HepG2 (cell line): ENCODE results near the gene CECR2. TPM values are rescaled to one million over a fixed set of nuclear protein-coding genes. Genes with fewer than 3 reads are reported as not detected.

ENCODE experiments used
- ATAC-seq: fragments of 200-7000 bp; cut with Tn5 transposase; 3 replicates; pipeline ENCODE4 v1.9.1; 2020; ENCODE audit warnings: mild to moderate bottlenecking, moderate library complexity
- BruUV-seq: library from RNA; stranded (reverse); fragments of 400-500 nt; replicated peaks from 2 replicates; lab custom pipeline; 2021; lab: Mats Ljungman, UMichigan
- CTCF ChIA-PET: fragments of 300-600 bp; formaldehyde crosslinking; extraction: SDS; loops from one replicate; lab custom pipeline; 2021; ENCODE audit warnings: low total read pairs, inconsistent platforms, low intra/inter-chr PET ratio; lab: Yijun Ruan, JAX
- POLR2A ChIA-PET: fragments of 350-600 bp; sonication (Branson Sonifier 250); formaldehyde crosslinking; loops from one replicate; lab custom pipeline; 2020; ENCODE audit warnings: antibody characterized with exemption, inconsistent platforms; lab: Yijun Ruan, JAX
- DNase-seq: peaks from one replicate; pipeline ENCODE4 v3.0.0-alpha.2; 2015; ENCODE audit warnings: low spot score
- FAIRE-seq: peaks from 3 replicates; lab custom pipeline; 2011; peaks lifted over from hg19 to GRCh38; lab: Jason Lieb, UNC
- H2AFZ ChIP-seq: one replicate; pipeline ENCODE4 v1.6.1; 2011; ENCODE audit warnings: low read length, inconsistent platforms
- H3K27ac ChIP-seq: fragments of 300-600 bp; 3 replicates; pipeline ENCODE4 v1.8.0; 2011; ENCODE audit warnings: mixed run types, mild to moderate bottlenecking, mixed read lengths, low read length, inconsistent platforms; ENCODE audit not compliant: insufficient read depth; ENCODE audit errors: extremely low read length
- H3K27me3 ChIP-seq, 2 experiments: fragments of 200-600 bp in 1 of 2; 2 replicates in 1 of 2; 3 replicates in 1 of 2; pipeline versions ENCODE4 v1.6.0 to v1.8.0; 2011; ENCODE audit warnings: low read length in 2 of 2, mild to moderate bottlenecking in 2 of 2, moderate library complexity in 2 of 2, inconsistent platforms in 1 of 2; ENCODE audit not compliant: insufficient read depth in 2 of 2, control insufficient read depth in 1 of 2
- H3K36me3 ChIP-seq, 2 experiments: fragments of 200-600 bp in 1 of 2; replicated peaks in 1 of 2; 2 replicates in 1 of 2; 3 replicates in 1 of 2; pipeline versions ENCODE4 v1.5.1 to v1.8.0; 2011; ENCODE audit warnings: low read length in 2 of 2, inconsistent platforms in 1 of 2; ENCODE audit not compliant: insufficient read depth in 2 of 2, control insufficient read depth in 1 of 2
- H3K4me1 ChIP-seq: 2 replicates; pipeline ENCODE4 v1.5.1; 2012; ENCODE audit warnings: low read length, inconsistent platforms; ENCODE audit not compliant: insufficient read depth
- H3K4me2 ChIP-seq: 2 replicates; pipeline ENCODE4 v1.6.0; 2011; ENCODE audit warnings: low read depth, low read length, inconsistent platforms
- H3K4me3 ChIP-seq, 3 experiments: fragments of 200-600 bp in 1 of 3; sonication (generic), shearing (Covaris generic) in 1 of 3; replicated peaks in 1 of 3; 2 replicates each; pipeline ENCODE4 v1.5.1; 2011 to 2016; ENCODE audit warnings: low read length in 3 of 3, inconsistent platforms in 2 of 3, low read depth in 2 of 3, mild to moderate bottlenecking in 2 of 3, control low read depth in 1 of 3, mixed read lengths in 1 of 3; ENCODE audit not compliant: insufficient read depth in 1 of 3
- H3K79me2 ChIP-seq: one replicate; pipeline ENCODE4 v1.6.1; 2011; ENCODE audit warnings: low read length, inconsistent platforms; ENCODE audit not compliant: insufficient read depth
- H3K9ac ChIP-seq: 2 replicates; pipeline ENCODE4 v1.6.0; 2011; ENCODE audit warnings: mild to moderate bottlenecking, low read depth, low read length, inconsistent platforms; ENCODE audit not compliant: insufficient read depth
- H3K9me3 ChIP-seq: 2 replicates; pipeline ENCODE4 v1.5.1; 2012; ENCODE audit warnings: mild to moderate bottlenecking, low read length
- H4K20me1 ChIP-seq: 2 replicates; pipeline ENCODE4 v1.6.0; 2011; ENCODE audit warnings: inconsistent platforms, mild to moderate bottlenecking, low read length, moderate library complexity; ENCODE audit not compliant: insufficient read depth
- ADNP ChIP-seq: sonication (generic); formaldehyde crosslinking; IDR thresholded peaks from 2 replicates; pipeline ENCODE4 v1.4.0; 2020; ENCODE audit warnings: missing genetic modification reagents
- HOXA9 ChIP-seq: sonication (generic); formaldehyde crosslinking; IDR thresholded peaks from 2 replicates; pipeline ENCODE4 v1.8.1; 2022; ENCODE audit warnings: missing genetic modification reagents, mild to moderate bottlenecking, moderate library complexity, borderline replicate concordance
- MTA1 ChIP-seq: sonication (generic); formaldehyde crosslinking; IDR thresholded peaks from 2 replicates; pipeline ENCODE4 v1.4.0; 2020; ENCODE audit warnings: missing genetic modification reagents, mild to moderate bottlenecking, borderline replicate concordance
- SOX5 ChIP-seq: IDR thresholded peaks from 2 replicates; pipeline ENCODE4 v1.6.1; 2016; ENCODE audit warnings: borderline replicate concordance
- ZBTB7A ChIP-seq: sonication (generic); formaldehyde crosslinking; IDR thresholded peaks from 2 replicates; pipeline ENCODE4 v1.8.0; 2022; ENCODE audit warnings: mild to moderate bottlenecking, missing genetic modification reagents
- ZNF20 ChIP-seq: sonication (generic); formaldehyde crosslinking; IDR thresholded peaks from 2 replicates; pipeline ENCODE4 v1.4.0; 2020; ENCODE audit warnings: mild to moderate bottlenecking, moderate library complexity, missing genetic modification reagents
- ZNF317 ChIP-seq: sonication (generic); formaldehyde crosslinking; IDR thresholded peaks from 2 replicates; pipeline ENCODE4 v1.5.0; 2020; ENCODE audit warnings: mild to moderate bottlenecking, missing genetic modification reagents
- ZNF329 ChIP-seq: sonication (generic); formaldehyde crosslinking; IDR thresholded peaks from 2 replicates; pipeline ENCODE4 v1.9.0; 2021; ENCODE audit warnings: low read depth, mild to moderate bottlenecking, missing genetic modification reagents
- ZNF441 ChIP-seq: sonication (generic); formaldehyde crosslinking; IDR thresholded peaks from 2 replicates; pipeline ENCODE4 v1.7.0; 2021; ENCODE audit warnings: missing genetic modification reagents, borderline replicate concordance
- ZNF556 ChIP-seq: sonication (generic); formaldehyde crosslinking; IDR thresholded peaks from 2 replicates; pipeline ENCODE4 v1.4.0; 2020; ENCODE audit warnings: mild to moderate bottlenecking, missing genetic modification reagents, borderline replicate concordance
- WGBS: methylation state at CpG from one replicate; pipeline ENCODE4 v1.1.6; 2017; ENCODE audit warnings: low lambda C conversion rate; 5-methylcytosine and 5-hydroxymethylcytosine counted together
- in situ Hi-C: cut with HindIII; loops from 2 replicates; pipeline ENCODE4 v1.10.0; 2017; ENCODE audit warnings: low pct_unique_long_range_greater_than_20kb; ENCODE audit not compliant: extremely low pct_ligation_motif_present
- intact Hi-C: fragments of 100-400 bp; cut with micrococcal nuclease; formaldehyde crosslinking; loops from one replicate; pipeline ENCODE4 v1.10.0; 2022; ENCODE audit not compliant: unreplicated experiment
- polyA plus RNA-seq, 8 experiments: library from polyadenylated mRNA; depleted of rRNA in 3 of 8; stranded (reverse) in 7 of 8; unstranded in 1 of 8; fragments of >200 nt; fragmentation: Illumina TruSeq in 4 of 8; extraction: Trizol in 4 of 8; gene quantifications; 2 replicates each; pipeline versions ENCODE4 v1.2.1 to v1.2.3, GENCODE V29; 2011 to 2016; ENCODE audit warnings: low read depth in 4 of 8, missing spikeins in 1 of 8, mixed read lengths in 1 of 8; ENCODE audit not compliant: insufficient read depth in 1 of 8
- total RNA-seq, 5 experiments: library from RNA; depleted of rRNA; stranded (reverse); fragments of >200 nt; fragmentation: Illumina TruSeq; extraction: Trizol; gene quantifications; 2 replicates each; pipeline ENCODE4 v1.2.3, GENCODE V29; 2016; ENCODE audit warnings: low read depth in 1 of 5
- TF ChIP-seq, protein P1 (sequence below): IDR thresholded peaks from 2 replicates; pipeline ENCODE4 v1.6.1; 2016
- TF ChIP-seq, protein P2 (sequence below): sonication (generic); formaldehyde crosslinking; IDR thresholded peaks from 2 replicates; pipeline ENCODE4 v1.4.0; 2020; ENCODE audit warnings: mild to moderate bottlenecking, missing genetic modification reagents
- TF ChIP-seq, protein P3 (sequence below): sonication (generic); formaldehyde crosslinking; IDR thresholded peaks from 2 replicates; pipeline ENCODE4 v1.8.0; 2022; ENCODE audit warnings: missing genetic modification reagents, mild to moderate bottlenecking, moderate library complexity, borderline replicate concordance
- TF ChIP-seq, protein P4 (sequence below): sonication (generic); formaldehyde crosslinking; IDR thresholded peaks from 2 replicates; pipeline ENCODE4 v1.9.0; 2021; ENCODE audit warnings: missing genetic modification reagents, mild to moderate bottlenecking, borderline replicate concordance
- TF ChIP-seq, protein P5 (sequence below): sonication (generic); formaldehyde crosslinking; IDR thresholded peaks from 2 replicates; pipeline ENCODE4 v1.8.0; 2022; ENCODE audit warnings: mild to moderate bottlenecking, missing genetic modification reagents

Gene CECR2
- total and polyA plus RNA-seq, 2 of the 13 experiments (the other 11 are each of a cell fraction or from before 2014, with no cell fraction given): not detected

DNA sequence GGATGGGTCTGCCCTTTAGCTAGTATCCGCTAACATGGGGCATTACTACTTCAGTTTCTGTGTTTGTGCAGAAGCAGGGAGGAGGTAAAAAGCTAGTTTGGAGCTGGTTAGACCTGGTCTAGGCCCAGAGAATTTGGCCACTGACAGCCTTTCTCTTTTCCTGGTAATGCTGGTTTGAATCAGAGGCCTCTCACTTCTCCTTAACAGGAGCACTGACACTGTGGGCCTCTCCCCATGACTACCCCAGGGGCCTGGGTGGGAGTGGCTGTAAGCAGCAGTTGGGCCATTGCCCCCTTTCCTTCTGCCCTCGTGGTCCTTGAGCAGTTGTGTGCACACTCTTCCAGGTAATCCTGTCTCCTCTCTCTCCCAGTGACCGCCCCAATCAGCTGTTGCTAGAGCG is 185.6 kb downstream of the CECR2 start:
- POLR2A ChIA-PET: no interaction called here
- no TSS peak for BruUV-seq

More for the DNA sequence above, 185.6 kb downstream of the CECR2 start:
- H3K4me2 ChIP-seq: no peak overlapping the region
- CTCF ChIA-PET: no interaction called here
- TF ChIP-seq, protein P1, sequence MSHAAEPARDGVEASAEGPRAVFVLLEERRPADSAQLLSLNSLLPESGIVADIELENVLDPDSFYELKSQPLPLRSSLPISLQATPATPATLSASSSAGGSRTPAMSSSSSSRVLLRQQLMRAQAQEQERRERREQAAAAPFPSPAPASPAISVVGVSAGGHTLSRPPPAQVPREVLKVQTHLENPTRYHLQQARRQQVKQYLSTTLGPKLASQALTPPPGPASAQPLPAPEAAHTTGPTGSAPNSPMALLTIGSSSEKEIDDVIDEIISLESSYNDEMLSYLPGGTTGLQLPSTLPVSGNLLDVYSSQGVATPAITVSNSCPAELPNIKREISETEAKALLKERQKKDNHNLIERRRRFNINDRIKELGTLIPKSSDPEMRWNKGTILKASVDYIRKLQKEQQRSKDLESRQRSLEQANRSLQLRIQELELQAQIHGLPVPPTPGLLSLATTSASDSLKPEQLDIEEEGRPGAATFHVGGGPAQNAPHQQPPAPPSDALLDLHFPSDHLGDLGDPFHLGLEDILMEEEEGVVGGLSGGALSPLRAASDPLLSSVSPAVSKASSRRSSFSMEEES (CRISPR knock-in tag): no peak
- TF ChIP-seq ADNP (CRISPR knock-in tag): no peak
- TF ChIP-seq SOX5: no peak
- TF ChIP-seq, protein P2, sequence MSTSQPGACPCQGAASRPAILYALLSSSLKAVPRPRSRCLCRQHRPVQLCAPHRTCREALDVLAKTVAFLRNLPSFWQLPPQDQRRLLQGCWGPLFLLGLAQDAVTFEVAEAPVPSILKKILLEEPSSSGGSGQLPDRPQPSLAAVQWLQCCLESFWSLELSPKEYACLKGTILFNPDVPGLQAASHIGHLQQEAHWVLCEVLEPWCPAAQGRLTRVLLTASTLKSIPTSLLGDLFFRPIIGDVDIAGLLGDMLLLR (CRISPR knock-in tag): no peak
- TF ChIP-seq ZBTB7A (CRISPR knock-in tag): no peak
- no peak for TF ChIP-seq ZNF20 (CRISPR knock-in tag)
- TF ChIP-seq ZNF441 (CRISPR knock-in tag): no peak
- TF ChIP-seq ZNF317 (CRISPR knock-in tag): no peak
- TF ChIP-seq, protein P3, sequence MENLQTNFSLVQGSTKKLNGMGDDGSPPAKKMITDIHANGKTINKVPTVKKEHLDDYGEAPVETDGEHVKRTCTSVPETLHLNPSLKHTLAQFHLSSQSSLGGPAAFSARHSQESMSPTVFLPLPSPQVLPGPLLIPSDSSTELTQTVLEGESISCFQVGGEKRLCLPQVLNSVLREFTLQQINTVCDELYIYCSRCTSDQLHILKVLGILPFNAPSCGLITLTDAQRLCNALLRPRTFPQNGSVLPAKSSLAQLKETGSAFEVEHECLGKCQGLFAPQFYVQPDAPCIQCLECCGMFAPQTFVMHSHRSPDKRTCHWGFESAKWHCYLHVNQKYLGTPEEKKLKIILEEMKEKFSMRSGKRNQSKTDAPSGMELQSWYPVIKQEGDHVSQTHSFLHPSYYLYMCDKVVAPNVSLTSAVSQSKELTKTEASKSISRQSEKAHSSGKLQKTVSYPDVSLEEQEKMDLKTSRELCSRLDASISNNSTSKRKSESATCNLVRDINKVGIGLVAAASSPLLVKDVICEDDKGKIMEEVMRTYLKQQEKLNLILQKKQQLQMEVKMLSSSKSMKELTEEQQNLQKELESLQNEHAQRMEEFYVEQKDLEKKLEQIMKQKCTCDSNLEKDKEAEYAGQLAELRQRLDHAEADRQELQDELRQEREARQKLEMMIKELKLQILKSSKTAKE (CRISPR knock-in tag): no peak
- TF ChIP-seq, protein P4, sequence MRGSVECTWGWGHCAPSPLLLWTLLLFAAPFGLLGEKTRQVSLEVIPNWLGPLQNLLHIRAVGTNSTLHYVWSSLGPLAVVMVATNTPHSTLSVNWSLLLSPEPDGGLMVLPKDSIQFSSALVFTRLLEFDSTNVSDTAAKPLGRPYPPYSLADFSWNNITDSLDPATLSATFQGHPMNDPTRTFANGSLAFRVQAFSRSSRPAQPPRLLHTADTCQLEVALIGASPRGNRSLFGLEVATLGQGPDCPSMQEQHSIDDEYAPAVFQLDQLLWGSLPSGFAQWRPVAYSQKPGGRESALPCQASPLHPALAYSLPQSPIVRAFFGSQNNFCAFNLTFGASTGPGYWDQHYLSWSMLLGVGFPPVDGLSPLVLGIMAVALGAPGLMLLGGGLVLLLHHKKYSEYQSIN (CRISPR knock-in tag): no peak
- TF ChIP-seq HOXA9 (CRISPR knock-in tag): no peak
- TF ChIP-seq ZNF556 (CRISPR knock-in tag): no peak
- TF ChIP-seq ZNF329 (CRISPR knock-in tag): no peak
- TF ChIP-seq, protein P5, sequence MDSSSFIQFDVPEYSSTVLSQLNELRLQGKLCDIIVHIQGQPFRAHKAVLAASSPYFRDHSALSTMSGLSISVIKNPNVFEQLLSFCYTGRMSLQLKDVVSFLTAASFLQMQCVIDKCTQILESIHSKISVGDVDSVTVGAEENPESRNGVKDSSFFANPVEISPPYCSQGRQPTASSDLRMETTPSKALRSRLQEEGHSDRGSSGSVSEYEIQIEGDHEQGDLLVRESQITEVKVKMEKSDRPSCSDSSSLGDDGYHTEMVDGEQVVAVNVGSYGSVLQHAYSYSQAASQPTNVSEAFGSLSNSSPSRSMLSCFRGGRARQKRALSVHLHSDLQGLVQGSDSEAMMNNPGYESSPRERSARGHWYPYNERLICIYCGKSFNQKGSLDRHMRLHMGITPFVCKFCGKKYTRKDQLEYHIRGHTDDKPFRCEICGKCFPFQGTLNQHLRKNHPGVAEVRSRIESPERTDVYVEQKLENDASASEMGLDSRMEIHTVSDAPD (CRISPR knock-in tag): no peak
- TF ChIP-seq MTA1 (CRISPR knock-in tag): no peak
- TF ChIP-seq, all 625 proteins: peak for 0
- Histone ChIP-seq H3K27ac (no peak overlapping the region), H4K20me1 (no peaks in the 10 kb centered on the region), H3K4me3 (no peak overlapping the region), H2AFZ (no peak overlapping the region), H3K4me1 (0 out of 2 replicates have a peak, but pooled peaks cover 8% of the 10 kb centered on the region), H3K27me3 (peaks cover 0 to 43% of the 10 kb centered on the region in 2 experiments; a peak in 3 of 5 replicates), H3K9me3 (no peaks in the 10 kb centered on the region), H3K9ac (no peak overlapping the region), H3K79me2 (no peaks in the 10 kb centered on the region), H3K36me3 (no peaks in the 10 kb centered on the region)
- DNase-seq (no peak), ATAC-seq (no peak), FAIRE-seq (no peak)
- WGBS: 57% methylated on average over 4 of the region's 4 CpGs
- in situ Hi-C loops (no loop called here), intact Hi-C loops (loop anchor here (5.0 kb wide), 2 partner anchors 82 to 187 kb away; partner anchors contain the start of gene BCL2L13)
